Fibroblast of skin of scalp (primary cell): Measurements from ENCODE around the gene PC.

Source experiments
- DNase-seq: peaks from one replicate; pipeline ENCODE4 v3.0.0-alpha.2; 2013

PC gene

DNA sequence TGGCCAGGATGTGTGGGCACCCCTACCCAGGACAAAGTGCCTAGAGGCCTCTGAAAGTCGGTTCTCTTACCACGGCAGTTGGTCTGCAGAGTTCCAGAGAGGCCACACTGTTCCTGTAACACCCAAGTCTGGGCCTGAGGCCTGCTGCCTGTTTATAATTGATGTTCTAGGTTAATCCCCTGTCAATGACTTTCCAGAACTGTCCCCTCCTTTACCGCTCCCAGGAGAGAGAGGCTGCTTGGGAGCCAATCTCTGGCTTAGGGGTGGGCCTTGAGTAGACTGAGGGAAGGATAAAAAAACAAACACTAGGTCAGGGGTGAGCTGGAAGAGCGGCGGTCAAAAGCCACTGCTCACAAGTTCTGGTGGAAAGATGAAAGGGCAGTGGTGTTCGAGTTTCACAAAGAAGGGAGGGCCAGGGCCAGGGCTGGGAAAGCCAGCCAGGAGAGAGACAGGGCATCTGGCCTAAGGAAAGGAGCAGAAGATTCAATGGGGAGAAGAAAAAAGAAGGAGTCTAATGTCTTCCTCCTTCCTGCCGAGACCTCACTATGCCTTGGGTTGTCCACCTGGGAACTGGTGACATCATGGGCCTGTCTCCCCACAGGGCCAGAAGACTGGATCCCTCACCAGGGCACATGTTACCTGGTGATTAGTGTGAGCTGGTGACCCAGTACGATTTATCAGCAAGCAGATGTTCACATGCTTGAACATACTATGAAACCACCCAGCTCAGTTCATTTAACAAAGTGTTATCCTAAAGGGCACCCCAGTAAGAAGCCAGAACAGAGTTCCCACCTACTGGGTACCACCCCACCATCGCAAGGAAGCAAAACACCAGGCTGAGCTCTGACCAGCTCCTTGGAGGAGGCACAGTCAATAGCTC, 50.2 kb downstream of the PC start:
- DNase-seq = no peak

DNA sequence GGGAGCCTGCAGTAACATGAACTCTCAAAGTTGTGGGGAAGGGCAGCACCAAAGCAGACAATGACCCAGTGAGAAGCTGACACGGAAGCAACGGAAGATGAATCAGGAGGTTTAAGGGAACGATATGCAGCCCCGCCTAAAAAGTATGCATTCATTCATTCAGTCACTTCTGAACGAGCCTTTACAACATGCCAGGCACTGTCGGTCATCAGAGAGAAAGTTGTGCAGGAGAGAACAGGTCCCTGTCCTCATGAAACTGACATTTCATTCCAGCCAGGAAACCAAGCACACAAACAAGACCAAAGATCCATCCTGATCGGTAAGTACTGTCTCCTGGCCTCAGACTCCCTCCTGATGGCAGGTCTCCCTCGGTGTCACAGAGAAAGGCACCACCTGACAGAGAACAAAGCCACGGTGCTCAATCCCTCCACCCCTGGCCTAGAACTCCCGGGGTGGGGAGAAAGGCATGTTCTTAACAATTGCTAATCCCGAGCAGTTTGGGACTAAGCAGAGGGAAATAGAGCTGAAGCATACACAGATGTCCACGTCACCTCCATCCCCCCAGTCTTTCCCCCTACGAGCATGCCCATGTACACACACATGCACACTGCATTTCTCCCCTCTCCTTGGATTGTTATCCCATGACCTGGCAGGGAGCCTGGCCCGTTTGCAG, 52.0 kb downstream of the PC start:
- peak; percentile 37 for DNase-seq

DNA sequence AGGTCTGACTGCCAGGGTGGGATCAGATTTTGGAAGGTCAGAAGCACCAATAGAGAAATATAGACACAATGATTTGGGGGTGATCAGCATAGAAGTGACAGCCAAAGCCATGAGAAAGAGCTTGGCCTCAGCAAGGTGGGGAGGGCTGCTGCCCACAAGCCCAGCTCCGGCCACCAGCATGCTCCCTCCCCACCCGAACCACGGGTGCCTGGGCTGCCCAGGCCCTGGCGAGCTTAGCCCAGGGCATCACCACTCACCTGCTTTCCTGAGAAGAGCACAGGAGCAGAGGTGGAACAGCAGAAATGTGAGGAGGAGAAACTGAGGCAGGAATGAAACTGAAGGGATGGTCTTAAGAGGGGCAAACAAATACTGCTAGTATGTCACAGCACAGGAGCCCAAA, 52.6 kb downstream of the PC start:
- DNase-seq = no peak

DNA sequence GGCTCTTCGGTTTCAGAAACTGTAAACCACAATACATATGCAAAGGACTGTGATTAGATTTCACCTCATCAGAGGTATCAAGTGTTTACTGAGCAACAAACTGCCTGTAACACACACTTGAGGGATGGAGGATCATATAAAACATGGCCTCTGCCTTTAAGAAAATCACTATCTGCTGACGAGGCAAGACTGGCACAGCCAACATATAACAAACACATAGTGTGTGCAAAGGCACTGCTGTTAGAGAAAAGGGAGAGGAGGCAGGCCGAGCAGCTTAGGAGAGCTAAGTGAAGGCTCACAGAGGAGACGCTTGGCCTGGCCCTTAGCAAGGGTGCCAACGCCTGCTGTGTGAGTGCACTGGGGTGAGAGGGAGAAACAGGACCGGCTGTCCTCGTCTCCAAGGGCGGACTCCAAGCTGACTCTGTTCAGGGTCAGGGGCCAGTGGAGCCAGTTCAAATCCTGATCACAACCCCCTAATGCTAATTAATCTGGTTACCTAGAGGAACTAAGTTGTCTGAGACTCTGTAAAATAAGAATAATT, 53.1 kb downstream of the PC start:
- DNase-seq = no peak

DNA sequence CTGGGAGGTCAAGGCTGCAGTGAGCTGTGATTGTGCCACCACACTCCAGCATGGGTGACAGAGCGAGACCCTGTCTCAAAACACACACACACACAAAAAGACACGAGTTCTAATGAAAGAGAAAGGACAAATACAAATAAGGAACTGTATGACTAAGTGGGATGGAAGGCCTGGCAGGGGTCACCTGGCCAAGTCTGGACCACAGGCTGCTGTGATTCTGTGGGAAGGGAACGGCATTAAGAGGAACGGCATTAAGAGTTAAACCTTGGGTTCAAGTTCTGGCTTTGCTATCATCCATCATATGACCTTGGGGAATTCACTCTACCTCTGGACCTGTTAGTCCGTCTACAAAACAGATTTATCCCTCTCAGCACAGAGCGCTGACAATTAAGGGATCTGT, 53.6 kb downstream of the PC start:
- DNase-seq = no peak

DNA sequence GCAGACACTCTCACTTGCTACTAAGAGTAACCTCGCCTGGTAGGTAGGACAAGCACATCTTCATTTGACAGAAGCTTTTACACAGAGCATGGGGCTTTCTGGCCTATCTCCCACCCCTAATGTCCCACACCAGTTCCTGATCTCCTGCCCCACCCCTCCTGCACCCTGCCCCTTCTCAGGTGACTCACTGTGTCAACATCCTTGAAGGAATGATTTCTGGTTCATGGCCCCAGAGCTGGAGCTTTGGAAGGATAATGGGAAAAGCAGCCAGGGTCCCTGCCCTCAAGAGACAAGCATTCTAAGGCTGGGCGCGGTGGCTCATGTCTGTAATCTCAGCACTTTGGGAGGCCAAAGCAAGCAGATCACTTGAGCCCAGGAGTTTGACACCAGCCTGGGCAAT, 54.1 kb downstream of the PC start:
- DNase-seq = no peak

GRCh38 chr11:66902486-66903177, 55.6 kb downstream of the PC start:
- DNase-seq = no peak

- DNase-seq = no peak
Measured at GRCh38 chr11:66901964-66902390, 56.2 kb downstream of the PC start.

DNA sequence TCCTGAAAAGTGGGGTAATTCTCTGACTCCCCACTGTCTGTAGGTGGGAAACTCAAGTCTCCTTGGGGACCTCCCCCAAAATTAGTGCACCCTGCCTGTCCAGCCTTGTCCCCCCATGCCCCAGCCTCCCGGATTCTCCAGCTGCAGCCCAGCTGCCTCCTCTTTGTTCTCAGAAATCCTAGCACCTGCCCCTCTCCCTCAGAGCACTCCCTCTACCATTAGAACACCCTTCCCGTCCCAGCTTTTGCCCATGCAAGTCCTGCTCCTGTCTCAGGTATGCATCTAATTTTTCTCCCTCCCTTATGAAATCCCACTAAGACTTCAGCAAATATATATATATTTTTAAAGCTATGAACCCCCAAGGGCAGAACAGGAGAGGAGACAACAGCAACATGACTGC, 64.0 kb downstream of the PC start:
- no peak for DNase-seq

DNA sequence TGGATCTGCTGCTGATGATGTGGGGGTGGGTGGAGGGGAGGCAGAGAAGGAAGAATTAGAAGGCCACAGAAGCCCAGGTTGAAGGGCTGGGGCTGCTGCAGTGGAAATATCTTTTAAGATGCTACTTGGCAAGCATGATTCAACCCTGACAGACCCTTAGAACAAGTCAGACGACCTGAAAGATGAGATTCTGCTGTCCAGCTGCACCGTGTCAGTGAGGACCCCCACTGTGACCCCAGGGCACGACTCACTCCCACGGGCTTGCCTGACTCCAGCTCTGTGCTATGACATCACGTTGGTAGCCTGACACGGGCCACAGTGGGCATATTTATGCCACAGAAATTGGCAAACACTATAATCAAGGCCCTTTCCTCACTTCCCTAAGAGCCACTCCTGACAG, 65.3 kb downstream of the PC start:
- no peak for DNase-seq

DNA sequence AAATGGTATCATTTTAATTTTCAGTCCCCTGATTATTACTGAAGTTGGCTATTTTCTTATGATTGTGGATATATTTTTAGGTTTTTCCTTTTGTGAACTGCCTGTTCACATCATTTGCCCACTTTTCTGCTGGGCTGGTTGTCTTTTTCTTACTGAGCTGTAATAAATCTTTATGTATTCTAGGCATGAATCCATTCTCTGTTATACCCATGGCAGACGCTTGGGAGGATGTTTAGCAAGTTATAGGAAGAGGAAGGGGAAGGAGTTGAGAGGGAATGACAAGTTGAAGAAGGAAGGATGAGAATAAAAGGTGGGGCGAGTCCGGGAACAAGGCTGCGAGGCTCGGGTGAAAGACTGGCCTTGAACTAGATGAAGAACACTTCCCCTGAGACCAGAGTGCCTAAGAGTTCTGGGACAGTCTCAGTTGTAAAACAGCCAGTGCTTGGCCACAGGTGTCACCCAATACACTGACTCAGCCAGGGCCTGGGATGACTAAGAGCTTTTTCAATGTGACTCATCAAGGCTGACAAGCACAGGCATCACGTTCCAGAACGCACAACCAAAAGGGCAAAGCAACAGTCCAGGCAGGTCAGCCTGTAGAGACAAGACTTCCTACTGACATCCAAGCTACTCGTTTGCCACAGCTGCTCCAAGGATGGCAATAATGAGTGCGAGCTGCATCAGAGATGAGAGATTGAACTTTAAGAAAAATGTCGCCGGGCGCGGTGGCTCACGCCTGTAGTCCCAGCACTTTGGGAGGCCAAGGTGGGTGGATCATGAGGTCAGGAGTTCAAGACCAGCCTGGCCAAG, 66.1 kb downstream of the PC start:
- peak; percentile 84 for DNase-seq

GRCh38 chr11:66889960-66890359, 68.2 kb downstream of the PC start:
- no peak for DNase-seq

DNA sequence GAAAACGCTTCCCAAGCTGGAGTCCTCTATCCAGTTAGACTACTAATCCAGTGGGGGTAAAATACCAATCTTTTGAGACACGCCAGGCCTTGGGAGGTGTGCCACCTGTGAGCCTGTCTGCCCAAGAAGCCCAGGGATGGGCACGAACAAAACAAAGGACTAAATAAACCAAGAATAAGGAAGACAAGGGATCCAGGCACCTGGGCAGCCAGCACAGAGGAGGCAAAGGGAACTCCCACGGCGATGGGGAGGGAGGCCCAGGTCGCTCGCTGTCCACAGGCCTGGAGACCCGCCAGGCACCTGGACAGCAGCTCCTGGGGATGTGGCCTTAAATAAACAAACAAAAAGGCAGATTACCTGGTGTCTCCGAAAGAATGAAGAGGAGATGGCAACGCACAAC, 69.9 kb downstream of the PC start:
- DNase-seq = no peak

GRCh38 chr11:66887526-66887925, 70.7 kb downstream of the PC start:
- DNase-seq = no peak

DNA sequence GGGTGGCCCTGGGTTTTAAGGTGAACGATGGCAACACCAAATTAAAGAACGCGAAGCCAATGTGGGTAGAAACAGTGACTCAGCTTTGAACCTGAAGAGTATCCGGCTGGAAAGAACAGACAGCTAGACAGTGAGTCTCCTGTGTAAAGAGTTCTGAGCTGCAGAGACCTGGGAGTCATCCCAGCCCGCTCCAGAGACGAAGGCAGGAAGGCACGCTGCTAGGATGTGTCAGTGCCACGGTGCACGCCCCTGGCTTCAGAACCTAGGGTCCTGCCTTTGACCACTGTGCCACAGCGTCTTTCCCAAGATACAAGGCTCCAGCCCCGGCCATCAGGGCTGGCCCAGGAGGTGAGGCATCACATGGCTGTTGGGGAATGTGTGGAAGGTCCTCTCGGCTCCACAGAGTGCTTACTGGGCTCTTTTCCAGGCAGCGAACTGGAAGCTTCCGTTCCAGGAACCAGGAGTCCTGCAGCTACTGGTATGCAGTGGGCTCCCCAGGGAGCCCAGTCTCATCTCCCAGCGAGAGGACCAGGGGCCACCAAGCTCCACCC, 71.4 kb downstream of the PC start:
- DNase-seq = peak; percentile 84

DNA sequence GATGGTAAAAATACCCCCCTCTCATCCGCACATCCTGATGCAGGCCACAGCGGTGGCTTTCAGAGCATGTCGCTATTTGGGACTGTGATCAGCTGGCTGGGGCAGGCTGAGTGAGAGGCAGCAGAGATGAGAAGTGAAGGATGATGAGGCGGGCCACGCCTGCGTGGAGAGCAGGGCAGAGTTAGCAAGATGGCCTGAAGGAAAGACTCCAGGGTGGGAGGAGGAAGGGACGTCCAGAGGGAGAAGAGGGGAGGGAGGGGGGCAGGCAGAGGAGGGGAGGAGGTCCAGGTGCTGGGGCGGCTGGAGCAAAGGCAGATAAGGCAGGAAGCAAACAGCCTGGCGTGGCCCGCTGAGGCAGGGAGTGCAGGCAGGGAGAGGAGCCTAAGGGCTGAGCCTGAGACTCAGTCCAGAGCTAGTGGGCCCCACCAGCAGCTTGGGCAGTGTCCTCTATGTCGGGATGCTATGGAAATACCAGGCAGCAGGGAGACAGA, 72.2 kb downstream of the PC start:
- no peak for DNase-seq

GRCh38 chr11:66885469-66885868, 72.7 kb downstream of the PC start:
- DNase-seq = no peak

DNA sequence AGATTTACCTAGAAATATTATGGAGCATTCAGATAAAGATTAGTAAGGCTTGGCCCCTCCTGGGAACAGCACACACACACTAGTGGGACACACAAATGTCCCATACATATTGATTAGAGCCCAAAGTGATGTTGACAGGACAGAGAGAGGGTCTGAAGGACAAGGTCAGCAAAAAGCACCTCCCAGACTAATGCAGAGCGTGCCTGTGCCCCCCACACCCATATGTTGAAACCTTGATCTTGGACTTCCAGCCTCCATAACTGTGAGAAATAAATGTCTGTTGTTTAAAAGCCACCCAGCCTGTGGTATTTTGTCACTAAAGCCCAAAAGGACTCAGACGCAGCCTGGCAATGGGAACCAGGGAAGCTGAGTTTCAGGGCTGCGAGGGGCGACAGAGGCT, 73.7 kb downstream of the PC start:
- no peak for DNase-seq

- DNase-seq = peak; percentile 54
Measured at GRCh38 chr11:66883016-66883965, 74.9 kb downstream of the PC start.

DNA sequence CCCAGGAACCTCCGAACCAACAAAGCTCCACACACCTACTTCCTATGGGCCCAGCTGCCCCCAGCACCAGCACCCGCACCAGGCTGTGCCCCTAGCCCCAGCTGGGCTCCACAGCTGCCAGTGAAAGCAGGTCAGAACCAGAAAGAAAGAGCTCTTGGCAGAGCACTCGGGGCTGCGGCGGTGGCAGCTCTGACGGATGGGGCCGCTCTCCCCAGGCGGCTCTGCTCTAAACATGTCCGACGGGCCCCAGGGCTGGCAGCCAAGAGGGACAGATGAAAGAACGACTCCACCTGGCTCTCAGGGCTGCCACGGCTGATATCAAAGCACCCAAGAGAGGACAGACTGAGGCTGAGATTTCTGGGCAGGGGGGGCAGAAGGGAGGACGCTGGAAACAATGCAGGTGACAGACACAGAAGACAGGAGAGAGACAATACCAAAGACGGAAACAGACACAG, 75.6 kb downstream of the PC start:
- no peak for DNase-seq
